GM18861 (cell line): ENCODE results near the gene TOR2A.
"Not testable (repeated sequence)": the region's sequence is repeated elsewhere in the genome, so short reads cannot be mapped to it uniquely, and the experiment has no call there.

ENCODE experiments used
- ATAC-seq: cut with Tn5 transposase; IDR thresholded peaks from one replicate; pipeline ENCODE4 v1.9.1; 2021; ENCODE audit not compliant: unreplicated experiment

Gene TOR2A

DNA sequence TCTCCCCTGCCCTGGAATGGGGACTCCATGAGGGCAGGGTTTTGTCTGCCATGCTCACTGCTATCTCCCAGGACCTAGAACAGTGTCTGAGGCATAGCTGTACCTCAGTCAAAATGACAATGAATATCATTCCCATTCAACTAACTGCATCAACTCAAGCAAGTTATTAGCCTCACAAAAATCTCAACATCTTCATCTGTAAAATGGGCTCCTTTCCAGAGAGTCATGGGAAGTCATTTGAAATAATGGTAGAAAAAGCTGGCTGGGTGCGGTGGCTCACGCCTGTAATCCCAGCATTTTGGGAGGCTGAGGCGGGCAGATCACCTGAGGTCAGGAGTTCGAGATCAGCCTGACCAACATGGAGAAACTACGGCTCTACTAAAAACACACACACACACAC lies 34.0 kb upstream of the TOR2A start:
- no peak for ATAC-seq

DNA sequence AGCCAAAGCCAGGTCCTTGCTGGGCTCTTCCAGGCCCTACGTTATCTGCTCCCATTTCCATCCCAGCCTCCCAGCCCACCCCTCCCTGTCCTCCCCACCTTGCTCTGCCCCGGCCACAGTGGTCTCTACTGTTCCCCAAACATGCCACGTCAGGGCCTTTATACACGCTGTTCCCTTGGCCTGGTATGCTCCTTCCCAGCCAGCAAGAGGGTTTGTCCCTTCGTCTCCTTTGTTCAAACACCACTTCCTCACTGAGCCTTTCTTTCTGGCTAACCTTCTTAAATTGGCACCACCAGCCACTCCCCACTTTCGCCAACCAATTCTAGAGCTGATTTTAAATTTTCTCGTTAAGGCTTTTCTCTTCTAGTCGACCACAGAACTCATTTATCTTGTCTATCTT lies 33.6 kb upstream of the TOR2A start:
- no peak for ATAC-seq

DNA sequence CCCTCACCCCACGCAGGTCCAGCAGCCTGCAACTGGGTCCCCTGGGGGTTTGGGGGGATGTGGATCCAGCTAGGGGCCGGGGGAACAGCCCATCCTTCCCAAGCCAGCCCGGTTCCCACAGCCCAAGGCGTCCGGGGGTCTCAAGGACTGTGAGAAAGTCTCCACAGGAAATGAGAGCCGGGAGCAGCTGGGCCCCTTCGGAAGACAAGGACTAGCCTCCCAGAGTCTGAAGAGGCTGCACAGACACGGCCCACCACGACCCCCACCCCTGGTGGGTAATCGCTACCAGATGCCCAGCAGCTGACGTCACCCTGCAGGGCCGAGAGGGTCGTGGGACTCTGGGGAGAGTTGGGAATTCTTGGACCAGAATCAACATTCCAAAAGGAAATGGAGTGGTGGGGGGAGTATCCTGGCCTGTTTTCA lies 32.8 kb upstream of the TOR2A start:
- no peak for ATAC-seq

DNA sequence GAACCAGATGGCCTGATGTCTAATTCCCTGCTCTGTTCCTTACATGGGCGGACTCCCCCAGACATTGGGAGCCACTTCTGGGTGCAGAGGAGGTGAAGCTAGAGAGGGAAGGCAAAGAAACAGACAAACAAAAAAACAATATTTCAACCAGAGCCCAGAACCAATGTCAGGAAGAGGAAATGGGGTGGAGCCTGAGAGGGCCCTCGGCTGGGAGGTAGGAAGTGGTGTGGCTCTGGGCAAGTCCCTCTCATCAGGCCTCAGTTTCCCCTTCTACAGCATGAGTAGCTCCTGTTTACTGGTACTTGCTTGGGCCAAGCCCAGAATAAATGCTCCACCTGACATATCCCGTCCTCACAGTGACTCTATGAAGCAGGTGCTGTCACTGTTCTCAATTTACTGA lies 32.3 kb upstream of the TOR2A start:
- no peak for ATAC-seq

DNA sequence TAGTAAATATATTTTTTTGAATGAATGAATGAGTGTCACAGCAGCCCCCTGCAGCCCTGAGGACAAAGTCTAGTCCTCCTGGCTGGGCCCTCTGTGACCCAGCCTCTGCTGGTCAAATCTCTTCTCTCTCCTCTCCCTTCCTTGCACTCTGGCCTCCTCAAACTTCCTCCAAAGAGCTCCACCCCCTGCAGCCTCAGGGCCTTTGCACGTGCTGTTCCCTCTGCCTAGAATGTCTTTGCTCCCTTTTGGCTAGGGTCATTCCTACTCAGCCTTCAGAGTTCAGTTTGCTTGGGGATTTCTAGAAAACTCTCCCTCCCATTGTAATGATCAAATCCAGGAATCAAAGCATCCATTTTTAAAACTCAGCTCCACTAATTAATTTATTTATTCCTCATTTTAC lies 30.3 kb upstream of the TOR2A start:
- ATAC-seq = no peak

DNA sequence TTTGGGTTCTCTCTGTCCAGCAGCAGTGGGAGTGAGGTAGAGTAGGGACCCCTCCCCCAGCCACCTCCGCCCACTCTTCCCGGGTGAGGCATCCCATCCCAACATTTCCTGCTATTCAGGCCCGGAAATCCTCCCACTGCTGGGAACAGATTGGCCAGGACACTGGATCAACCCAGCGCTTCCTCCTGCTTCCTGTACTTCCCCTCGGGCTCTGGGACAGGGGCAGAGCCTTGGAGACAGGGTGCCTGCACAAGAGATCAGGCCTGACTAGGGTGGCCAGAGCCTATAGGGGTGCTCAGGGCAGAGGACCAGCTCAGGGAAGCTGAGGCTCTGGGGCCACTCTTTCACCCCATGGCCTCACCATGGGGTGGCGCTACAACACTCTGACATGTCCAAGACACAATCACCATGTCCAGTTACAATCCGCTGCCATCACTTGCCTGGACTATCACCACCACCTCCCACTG lies 28.9 kb upstream of the TOR2A start:
- ATAC-seq = no peak

DNA sequence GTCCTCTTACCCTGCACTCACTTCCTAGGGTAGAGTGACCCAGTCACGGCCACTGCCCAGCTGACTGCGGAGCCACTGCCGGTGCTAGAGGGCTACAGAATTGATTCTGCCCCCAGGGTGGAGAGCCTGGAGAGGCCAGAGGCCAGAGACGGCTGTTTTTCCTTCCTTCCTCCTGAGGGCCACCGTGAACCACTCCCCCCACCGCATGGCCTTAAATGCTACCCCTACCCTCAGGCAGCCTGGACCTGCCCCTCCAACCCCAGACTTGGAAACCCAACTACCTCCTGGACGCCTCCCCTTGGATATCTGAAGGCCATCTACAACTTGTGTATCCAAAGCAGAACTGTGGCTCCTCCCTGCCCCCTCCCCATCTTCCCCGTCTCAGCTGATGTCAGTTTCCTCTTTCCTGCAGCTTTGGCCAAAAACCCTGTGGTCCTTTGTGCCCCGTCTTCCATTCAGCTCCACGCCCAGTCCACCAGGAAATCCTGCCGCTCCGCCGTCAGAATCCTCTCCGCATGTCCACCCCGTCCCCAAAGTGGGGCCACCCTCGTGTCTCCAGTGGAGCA lies 27.1 kb upstream of the TOR2A start:
- ATAC-seq = no peak

DNA sequence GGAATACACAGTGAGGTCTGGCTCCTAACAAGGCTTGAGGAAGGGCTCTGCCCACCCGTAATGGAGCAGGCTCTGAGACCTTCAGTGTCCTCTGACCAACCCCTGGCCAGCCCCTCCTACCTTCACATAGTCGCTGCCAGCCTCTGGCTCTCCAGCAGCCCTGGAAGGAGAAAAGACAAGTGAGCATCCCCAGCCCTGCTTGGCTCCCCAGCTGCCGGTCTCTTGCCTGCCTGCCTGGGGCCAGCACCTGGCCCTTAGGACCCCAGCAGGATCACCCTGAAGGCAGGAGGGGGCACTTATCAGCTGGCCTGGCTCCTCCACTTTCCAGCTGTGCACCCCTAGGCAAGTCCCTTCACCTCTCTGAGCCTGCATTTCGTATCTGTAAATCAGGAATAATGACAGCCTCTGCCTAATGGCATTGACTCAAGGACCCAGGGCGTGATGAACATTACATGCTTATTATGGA lies 26.4 kb upstream of the TOR2A start:
- no peak for ATAC-seq

DNA sequence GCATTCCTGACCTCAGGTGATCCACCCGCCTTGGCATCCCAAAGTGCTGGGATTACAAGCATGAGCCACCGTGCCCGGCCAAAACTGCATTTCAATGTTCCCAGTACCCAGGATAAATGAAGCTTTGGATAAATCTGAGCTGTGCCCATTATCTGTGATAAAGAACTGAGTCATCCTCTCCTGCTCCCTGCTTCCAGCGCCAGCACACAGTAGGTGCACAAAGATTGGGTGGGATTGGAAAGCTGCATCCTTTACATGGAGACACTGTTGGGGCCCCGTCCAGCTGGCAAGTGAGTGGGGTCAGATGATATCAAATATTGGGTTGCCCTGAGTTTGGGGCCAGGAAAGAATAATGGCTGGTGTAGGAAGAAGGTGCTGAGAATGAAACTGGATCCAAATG lies 26.0 kb upstream of the TOR2A start:
- no peak for ATAC-seq

DNA sequence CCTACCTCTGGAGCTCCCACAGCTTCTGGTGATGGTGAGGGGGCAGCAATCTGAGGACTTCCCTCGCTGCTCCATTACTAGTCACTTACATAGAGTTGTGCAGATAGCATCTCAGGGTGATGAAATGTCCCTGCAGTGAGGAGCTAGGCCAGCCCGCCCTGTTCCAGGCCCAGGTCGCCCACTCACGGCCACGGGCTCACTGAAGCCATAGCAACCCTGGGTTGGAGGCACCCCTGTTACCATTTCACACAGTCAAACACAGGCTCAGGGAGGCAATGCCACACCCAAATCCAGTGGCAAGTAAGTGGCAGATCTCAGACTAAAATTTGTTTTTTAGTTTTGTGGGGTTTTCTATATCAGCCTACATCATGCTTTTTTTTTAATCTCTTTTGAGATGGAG lies 23.7 kb upstream of the TOR2A start:
- ATAC-seq = no peak

DNA sequence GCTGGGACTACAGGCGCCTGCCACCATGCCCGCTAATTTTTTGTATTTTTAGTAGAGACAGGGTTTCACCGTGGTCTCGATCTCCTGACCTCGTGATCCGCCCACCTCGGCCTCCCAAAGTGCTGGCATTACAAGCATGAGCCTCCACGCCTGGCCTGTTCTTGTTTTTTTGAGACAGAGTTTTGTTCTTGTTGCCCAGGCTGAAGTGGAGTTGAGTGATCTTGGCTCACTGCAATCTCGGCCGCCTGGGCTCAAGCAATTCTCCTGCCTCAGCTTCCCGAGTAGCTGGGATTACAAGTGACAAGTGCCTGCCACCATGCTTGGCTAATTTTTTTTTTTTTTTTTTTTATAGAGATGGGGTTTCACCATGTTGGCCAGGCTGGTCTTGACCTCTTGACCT lies 21.7 kb upstream of the TOR2A start:
- not testable (repeated sequence) for ATAC-seq

DNA sequence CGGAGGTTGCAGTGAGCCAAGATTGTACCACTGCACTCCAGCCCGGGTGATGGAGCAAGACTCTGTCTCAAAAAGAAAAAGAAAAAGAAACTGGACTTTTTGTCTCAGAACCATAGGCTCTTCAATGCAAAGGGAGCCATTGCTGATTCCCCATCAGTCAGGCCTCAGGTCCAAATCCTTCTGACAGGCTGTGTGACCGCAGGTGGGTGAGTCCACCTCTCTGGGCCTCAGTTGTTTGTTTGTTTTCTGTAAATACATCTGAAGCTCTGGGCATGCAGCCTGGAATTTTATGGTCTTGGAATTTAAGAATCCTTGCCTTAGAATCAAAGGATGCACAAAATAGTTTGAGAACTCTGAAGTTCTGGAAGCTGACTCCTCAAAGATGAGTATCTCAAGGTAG lies 21.1 kb upstream of the TOR2A start:
- no peak for ATAC-seq

DNA sequence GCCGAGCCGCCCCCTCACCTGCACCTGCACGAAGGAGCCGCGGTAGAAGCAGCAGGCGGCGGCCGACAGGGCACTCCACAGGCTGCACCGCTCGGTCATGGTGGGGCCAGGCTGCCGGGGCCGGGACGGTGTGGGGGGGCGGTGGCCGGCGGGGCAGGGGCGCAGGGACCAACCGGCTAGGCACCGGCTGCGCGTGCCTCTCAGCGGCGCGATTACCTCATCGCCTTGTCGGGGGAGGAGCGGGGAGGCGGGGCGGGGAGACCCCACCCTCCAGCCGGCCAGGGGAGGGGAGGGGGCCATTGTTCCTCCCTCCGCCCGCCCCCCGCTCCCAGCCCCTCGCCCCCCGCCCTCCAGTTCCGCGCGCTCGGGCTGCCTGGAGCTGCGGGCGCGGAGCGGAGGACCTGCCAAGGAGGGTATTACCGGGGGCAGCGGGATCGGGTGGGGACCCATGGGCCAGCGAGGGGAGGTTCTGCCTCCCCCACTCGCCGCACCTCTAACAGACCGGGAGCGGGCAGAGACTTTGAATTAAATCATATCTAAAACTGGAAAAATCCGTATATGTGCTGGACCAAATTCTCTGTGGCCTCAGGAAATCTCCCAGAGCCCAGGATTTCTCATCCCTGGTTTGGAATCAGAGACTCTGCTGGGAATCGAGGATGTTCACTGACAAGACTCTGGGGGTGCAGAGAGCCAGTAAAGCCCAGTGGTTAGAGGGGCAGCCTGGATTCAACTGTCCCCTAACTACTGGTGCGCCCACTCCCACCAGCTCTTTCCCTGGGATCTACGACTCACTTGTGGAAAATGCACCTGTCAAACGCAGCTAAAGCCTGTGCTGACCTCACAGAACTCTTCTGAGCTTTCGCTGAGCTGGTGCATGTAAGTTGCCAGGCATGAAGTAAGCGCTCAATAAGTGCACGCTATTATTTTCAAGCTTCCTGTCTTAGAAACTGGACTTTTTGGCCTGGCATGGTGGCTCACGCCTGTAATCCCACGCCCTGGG lies 20.3 kb upstream of the TOR2A start:
- ATAC-seq = no peak

DNA sequence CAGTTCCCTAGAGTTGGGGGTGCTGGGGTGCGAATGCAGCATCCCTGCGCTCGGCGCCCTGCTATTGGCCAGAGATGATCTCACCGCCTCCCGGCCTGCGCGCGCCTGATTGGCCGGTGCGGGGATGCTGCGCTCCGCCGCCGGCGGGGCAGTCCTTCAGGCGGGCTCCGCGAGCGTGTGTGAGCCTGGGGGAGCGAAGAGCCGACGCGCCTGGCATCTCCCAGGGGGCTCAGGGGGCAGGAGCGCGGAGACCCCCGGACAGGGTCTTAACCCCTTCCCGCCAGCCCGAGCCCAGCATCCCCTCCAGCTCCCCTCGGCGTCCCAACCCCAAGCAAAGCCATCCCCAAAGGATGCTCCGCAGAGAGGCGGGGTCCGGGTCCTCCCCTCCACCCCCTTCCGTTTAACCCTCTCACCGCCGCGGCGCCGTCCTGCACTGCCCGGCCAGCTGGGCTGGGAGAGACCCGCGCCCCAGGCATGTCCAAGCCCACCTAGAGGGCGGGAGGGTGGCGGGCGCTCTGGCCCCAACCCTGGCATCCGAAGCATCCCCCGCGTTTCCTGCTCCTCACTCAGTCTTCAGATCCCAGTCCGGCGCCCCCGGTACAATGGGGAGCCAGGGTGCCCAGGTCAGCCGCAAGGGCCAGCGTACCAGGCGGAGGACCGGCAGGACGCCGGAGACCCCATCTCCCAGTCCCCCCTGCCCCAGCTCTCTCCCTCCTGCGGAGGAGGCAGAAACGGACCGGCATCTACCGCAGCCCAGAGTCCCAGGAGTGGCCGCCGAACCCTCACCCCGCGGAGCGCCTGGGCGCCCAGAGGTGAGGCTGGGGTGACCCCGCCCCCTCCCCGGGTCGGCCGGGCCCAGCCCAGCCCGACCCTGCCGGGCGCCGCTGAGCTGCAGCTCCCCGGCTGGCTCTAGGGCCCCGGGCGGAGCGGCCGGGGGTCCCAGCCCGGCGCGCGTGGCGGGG lies 19.3 kb upstream of the TOR2A start:
- no peak for ATAC-seq

DNA sequence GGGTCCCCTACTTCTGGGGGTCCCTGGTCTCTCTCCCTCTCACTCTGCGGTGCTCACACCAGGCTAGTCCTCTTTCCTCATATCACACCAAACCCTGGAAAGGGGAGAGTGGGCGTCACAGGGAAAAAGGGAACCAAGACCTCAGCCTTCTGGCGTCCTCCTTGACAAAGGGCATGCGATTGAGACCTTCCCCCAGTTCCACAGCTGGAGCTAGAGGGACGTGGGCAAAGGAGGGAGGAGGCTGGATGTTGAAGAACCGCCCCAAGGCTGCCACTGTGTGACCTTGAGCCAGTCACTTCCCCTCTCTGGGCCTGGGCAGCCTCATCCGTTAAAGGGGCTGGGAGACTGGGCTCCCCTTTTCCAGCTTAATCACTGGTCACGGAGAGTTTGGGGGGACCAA lies 18.5 kb upstream of the TOR2A start:
- ATAC-seq = no peak

DNA sequence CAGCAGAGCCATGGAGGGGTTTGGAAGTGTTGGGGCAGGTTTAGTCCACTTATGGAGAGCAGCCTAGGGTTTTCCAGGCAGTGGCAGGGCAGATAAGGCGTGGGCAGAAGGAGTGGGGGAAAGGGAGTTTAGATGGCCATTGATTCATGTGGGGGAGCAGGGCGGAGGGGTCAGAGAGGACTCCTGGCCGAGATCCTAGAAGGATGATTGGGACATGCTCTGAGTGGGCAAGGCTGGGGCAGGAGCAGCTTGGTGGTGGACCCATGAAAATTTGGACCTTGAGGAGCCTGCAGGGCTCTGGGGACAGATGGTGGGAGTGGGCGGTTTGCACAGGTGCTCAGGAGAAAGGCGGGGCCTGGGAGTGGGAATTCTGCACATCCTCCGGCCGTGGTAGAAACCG lies 18.1 kb upstream of the TOR2A start:
- ATAC-seq = no peak

DNA sequence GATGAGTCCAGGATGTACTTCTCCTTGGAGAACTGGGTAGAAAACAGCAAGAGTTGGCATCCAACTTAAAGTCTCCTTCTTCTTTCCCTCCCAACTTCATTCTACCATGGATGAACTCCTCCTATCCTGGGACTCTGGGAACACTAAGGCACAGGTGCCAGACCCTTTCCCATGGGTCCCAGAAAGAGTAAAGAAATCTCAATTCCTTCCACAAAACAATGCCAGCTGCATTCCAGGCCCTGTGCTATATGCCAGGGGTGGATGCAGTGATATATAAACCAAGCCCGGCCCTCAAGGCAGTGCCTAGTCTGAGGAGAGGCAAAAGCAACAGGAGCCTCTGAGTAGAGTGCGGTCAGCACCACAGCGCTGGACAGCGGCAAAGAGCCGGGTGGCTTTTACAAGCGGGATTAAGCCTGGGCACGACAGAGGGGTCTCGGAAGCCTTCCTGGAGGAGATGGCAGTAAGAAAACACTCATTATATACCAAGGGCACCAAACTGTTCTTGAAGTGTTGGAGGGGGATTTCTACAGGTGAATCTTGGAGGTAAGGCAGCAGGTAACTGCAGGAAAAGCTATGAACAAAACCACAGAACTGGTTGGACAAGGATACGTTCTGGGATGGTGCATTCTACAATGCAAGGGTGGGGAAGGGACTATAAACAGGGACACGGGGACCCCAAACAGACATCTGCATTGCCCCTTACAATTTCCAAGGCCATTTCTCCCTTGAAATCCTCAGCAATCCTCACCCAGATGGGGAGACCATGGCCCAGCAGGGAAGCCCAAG lies 16.4 kb upstream of the TOR2A start:
- ATAC-seq = no peak

DNA sequence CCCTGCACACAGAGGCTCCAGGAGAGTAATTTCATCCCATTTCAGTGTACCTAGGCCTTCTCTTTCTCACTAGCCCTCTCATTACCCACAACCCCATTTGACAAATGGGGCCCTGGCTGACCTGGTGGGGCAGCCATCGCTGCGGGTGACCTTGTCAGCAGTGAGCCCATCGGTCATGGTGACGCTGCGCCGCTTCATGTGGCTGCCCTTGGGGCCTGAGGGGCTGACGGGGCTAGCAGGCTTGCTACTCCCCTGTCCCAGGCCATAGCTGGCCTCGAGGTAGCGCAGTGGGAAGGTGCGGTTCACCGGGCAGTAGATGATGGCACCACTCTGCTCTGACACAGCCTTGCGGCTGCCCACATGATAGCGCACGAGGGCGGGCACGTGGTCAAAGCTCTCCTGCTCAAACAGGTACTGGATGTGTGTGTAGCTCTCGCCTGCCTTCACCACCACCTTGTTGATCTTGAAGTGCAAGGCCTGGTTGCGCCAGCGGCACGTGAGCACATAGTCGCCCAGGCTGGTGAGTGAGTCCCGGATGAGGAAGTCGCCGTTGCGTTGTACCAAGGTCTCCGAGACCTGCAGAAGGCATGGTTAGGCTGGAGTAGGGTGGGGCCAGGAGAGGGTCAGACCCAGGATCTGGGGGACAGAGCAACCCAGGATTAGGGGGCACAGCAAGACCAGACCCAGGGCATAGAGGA lies 14.1 kb upstream of the TOR2A start:
- no peak for ATAC-seq

DNA sequence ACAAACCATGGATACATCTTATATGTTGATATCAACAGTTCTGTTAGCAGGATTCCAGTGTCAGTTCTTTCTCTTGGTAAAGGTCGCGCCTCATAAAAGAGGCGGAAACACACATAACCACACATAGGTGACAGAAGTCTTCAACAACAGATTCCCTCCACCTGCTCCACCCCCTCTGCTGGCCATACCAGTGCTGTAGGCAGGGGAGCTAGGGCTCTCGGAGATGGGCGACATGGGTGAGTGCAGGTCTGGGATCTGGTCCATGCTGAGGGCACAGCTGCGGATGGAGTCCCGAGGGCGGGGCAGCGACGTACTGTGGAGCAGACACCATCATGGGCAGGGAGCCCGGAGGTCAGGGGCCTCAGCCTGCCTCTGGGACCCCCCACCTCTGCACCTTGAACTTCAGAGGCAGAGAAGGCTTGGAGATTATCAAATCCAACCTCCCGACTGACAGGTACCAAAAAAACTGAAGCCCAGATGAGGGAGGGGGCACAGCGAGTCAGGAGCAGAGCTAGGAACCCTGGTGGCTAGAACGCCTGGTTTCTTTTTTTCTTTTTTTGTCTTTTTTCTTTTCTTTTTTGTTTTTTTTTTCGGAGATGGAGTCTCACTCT lies 12.0 kb upstream of the TOR2A start:
- no peak for ATAC-seq
